Endothelial cell of umbilical vein (primary cell): ENCODE results near the gene DOCK4. TPM values are rescaled to one million over a fixed set of nuclear protein-coding genes. Genes with fewer than 3 reads are reported as not detected.

Source experiments
- BruUV-seq: library from RNA; stranded (reverse); fragments of 400-500 nt; replicated peaks from 2 replicates; lab custom pipeline; 2021; lab: Mats Ljungman, UMichigan
- CTCF ChIA-PET: fragments of 300-600, 350-600 bp; sonication (Branson Sonifier 250); formaldehyde crosslinking; loops from one replicate; lab custom pipeline; 2021; ENCODE audit warnings: antibody characterized with exemption, inconsistent platforms; lab: Charles Lee
- POLR2A ChIA-PET: fragments of 300-600, 350-600 bp; sonication (Branson Sonifier 250); formaldehyde crosslinking; loops from one replicate; lab custom pipeline; 2021; ENCODE audit warnings: antibody characterized with exemption, inconsistent platforms; lab: Charles Lee
- DNase-seq: peaks from one replicate; pipeline ENCODE4 v3.0.0-alpha.2; 2011; ENCODE audit warnings: low read depth, low spot score
- FAIRE-seq: peaks from 2 replicates; lab custom pipeline; 2011; peaks lifted over from hg19 to GRCh38; lab: Jason Lieb, UNC
- H2AFZ ChIP-seq: 2 replicates; pipeline ENCODE4 v1.6.0; 2012; ENCODE audit warnings: low read depth, low read length, control low read depth, inconsistent platforms
- H3K27ac ChIP-seq: 2 replicates; pipeline ENCODE4 v1.5.1; 2011; ENCODE audit warnings: low read depth, mild to moderate bottlenecking, control low read depth, low read length, moderate library complexity; ENCODE audit not compliant: insufficient read depth
- H3K27me3 ChIP-seq, 2 experiments: 2 replicates each; pipeline versions ENCODE4 v1.6.0 to v1.6.1; 2011; ENCODE audit warnings: low read length in 2 of 2, mixed read lengths in 1 of 2; ENCODE audit not compliant: control insufficient read depth in 2 of 2, insufficient read depth in 2 of 2
- H3K36me3 ChIP-seq, 2 experiments: 2 replicates in 1 of 2; 3 replicates in 1 of 2; pipeline ENCODE4 v1.5.1; 2011; ENCODE audit warnings: low read length in 2 of 2, mild to moderate bottlenecking in 1 of 2, moderate library complexity in 1 of 2; ENCODE audit not compliant: control insufficient read depth in 2 of 2, insufficient read depth in 2 of 2; ENCODE audit errors: extremely low read depth in 1 of 2
- H3K4me1 ChIP-seq: 3 replicates; pipeline ENCODE4 v1.5.1; 2011; ENCODE audit warnings: mild to moderate bottlenecking, low read length; ENCODE audit not compliant: control insufficient read depth, insufficient read depth; ENCODE audit errors: extremely low read depth
- H3K4me2 ChIP-seq: 2 replicates; pipeline ENCODE4 v1.6.1; 2011; ENCODE audit warnings: low read length, control low read depth, mixed read lengths; ENCODE audit not compliant: insufficient read depth
- H3K4me3 ChIP-seq, 3 experiments: fragments of 200-600 bp in 1 of 3; sonication (generic), shearing (Covaris generic) in 1 of 3; replicated peaks in 1 of 3; 2 replicates each; pipeline ENCODE4 v1.5.1; 2011 to 2016; ENCODE audit warnings: control low read depth in 3 of 3, low read length in 3 of 3, mild to moderate bottlenecking in 2 of 3, inconsistent platforms in 1 of 3, low read depth in 1 of 3, moderate library complexity in 1 of 3; ENCODE audit not compliant: insufficient read depth in 1 of 3
- H3K79me2 ChIP-seq: 2 replicates; pipeline ENCODE4 v1.6.0; 2012; ENCODE audit warnings: low read length, inconsistent platforms; ENCODE audit not compliant: control insufficient read depth, insufficient read depth
- H3K9ac ChIP-seq: replicated peaks from 2 replicates; pipeline ENCODE3; 2011; ENCODE audit warnings: low read length, control low read depth; ENCODE audit not compliant: insufficient read depth; ENCODE audit errors: extremely low read depth
- H3K9me1 ChIP-seq: replicated peaks from 3 replicates; pipeline ENCODE4 v1.6.0; 2011; ENCODE audit warnings: mild to moderate bottlenecking, low read length; ENCODE audit not compliant: control insufficient read depth, insufficient read depth; ENCODE audit errors: extremely low read depth
- H3K9me3 ChIP-seq: replicated peaks from 2 replicates; pipeline ENCODE4 v1.5.1; 2012; ENCODE audit warnings: low read length, inconsistent platforms; ENCODE audit not compliant: control insufficient read depth, insufficient read depth
- H4K20me1 ChIP-seq: replicated peaks from 2 replicates; pipeline ENCODE3; 2011; ENCODE audit warnings: mild to moderate bottlenecking, low read length; ENCODE audit not compliant: control insufficient read depth, insufficient read depth; ENCODE audit errors: extremely low read depth
- CTCF ChIP-seq, 2 donors: IDR thresholded peaks; 1 replicate in 1 of 2; 2 replicates in 1 of 2; pipeline ENCODE4 v1.5.1; 2011; ENCODE audit warnings: low read length in 2 of 2, mild to moderate bottlenecking in 2 of 2, moderate library complexity in 2 of 2, control low read depth in 1 of 2, inconsistent platforms in 1 of 2, low read depth in 1 of 2; ENCODE audit not compliant: insufficient read depth in 1 of 2; ENCODE audit errors: extremely low read depth in 1 of 2
- EZH2 ChIP-seq: IDR thresholded peaks from 2 replicates; pipeline ENCODE4 v1.6.1; 2012; ENCODE audit warnings: borderline replicate concordance, low read depth, mild to moderate bottlenecking, moderate library complexity, low read length, inconsistent platforms; ENCODE audit not compliant: severe bottlenecking
- FOS ChIP-seq: IDR thresholded peaks from 2 replicates; pipeline ENCODE4 v1.6.1; 2011; ENCODE audit warnings: mild to moderate bottlenecking, low read length, moderate library complexity, borderline replicate concordance; ENCODE audit not compliant: insufficient read depth
- GATA2 ChIP-seq: IDR thresholded peaks from 2 replicates; pipeline ENCODE4 v1.7.0; 2011; ENCODE audit warnings: low read depth, mild to moderate bottlenecking, moderate library complexity, mixed read lengths, low read length; ENCODE audit not compliant: insufficient read length, insufficient read depth
- JUN ChIP-seq: IDR thresholded peaks from 2 replicates; pipeline ENCODE4 v1.6.1; 2011; ENCODE audit warnings: borderline replicate concordance, low read depth; ENCODE audit not compliant: insufficient read length, insufficient read depth
- MAX ChIP-seq: IDR thresholded peaks from 2 replicates; pipeline ENCODE4 v1.6.1; 2011; ENCODE audit not compliant: insufficient read depth, insufficient read length
- MYC ChIP-seq: IDR thresholded peaks from one replicate; pipeline ENCODE4 v1.6.1; 2011; ENCODE audit warnings: mild to moderate bottlenecking, low read depth, low read length
- POLR2A ChIP-seq: IDR thresholded peaks from 2 replicates; pipeline ENCODE4 v1.6.1; 2012; ENCODE audit warnings: low read depth, mild to moderate bottlenecking, control low read depth, low read length
- dilution Hi-C: fragments of 300-500 bp; cut with MboI; formaldehyde crosslinking; loops from one replicate; pipeline ENCODE4 v1.15.0; 2019; ENCODE audit warnings: low sequenced_read_pairs; ENCODE audit not compliant: extremely low pct_ligation_motif_present
- intact Hi-C: fragments of 100-400 bp; cut with micrococcal nuclease; formaldehyde crosslinking; loops from one replicate; pipeline ENCODE4 v1.10.0; 2022
- polyA plus RNA-seq, 4 experiments: library from polyadenylated mRNA; depleted of rRNA in 3 of 4; stranded (reverse) in 3 of 4; unstranded in 1 of 4; fragments of >200 nt; gene quantifications; 2 replicates each; pipeline versions ENCODE4 v1.2.1 to v1.2.3, GENCODE V29; 2011 to 2012; ENCODE audit warnings: missing spikeins in 1 of 4
- total RNA-seq: library from RNA; stranded (reverse); gene quantifications from 2 replicates; pipeline ENCODE4 v1.2.3, GENCODE V29; 2021

The DOCK4 gene
- total and polyA plus RNA-seq, 2 donors (not counting 3 experiments of a cell fraction or from before 2014, with no cell fraction given) = 47.4 to 164 TPM

- H3K27me3 ChIP-seq = no peaks in the 10 kb centered on the region
- no peaks in the 10 kb centered on the region for H3K9me1 ChIP-seq
- H4K20me1 ChIP-seq = no peaks in the 10 kb centered on the region
- no peak overlapping the region for H3K4me3 ChIP-seq
- peaks cover 85% of the 10 kb centered on the region for H3K79me2 ChIP-seq
- H3K36me3 ChIP-seq = no peaks in the 10 kb centered on the region
- H3K4me1 ChIP-seq = peaks cover 49% of the 10 kb centered on the region
- H3K27ac ChIP-seq = peak overlapping the region; percentile 95
- intact Hi-C loops (loop anchor here (1.0 to 5.0 kb wide), 2 partner anchors 125 to 331 kb away; partner anchors contain the start of genes DOCK4 and ZNF277), dilution Hi-C loops (no loop called here)
- no TSS peak for BruUV-seq
- FAIRE-seq (no peak), DNase-seq (no peak)
- ChIA-PET POLR2A (no interaction called here), CTCF (interaction anchor here (1.1 to 3.8 kb wide), 2 partner anchors 12 to 328 kb away, joined by 3 to 16 read pairs; no protein-coding TSS in a partner anchor)
- peak overlapping the region; percentile 78 for H3K4me2 ChIP-seq
- H2AFZ ChIP-seq = no peak overlapping the region
- H3K9ac ChIP-seq = no peak overlapping the region
- no peaks in the 10 kb centered on the region for H3K9me3 ChIP-seq
- TF ChIP-seq CTCF (IDR thresholded peaks at IDR 0.05; ENCODE audit: extremely low read depth in 1 of 2, insufficient read depth in 1 of 2, low read depth in 1 of 2, low read length in 2 of 2) = no peak
- TF ChIP-seq GATA2 = no peak
- no peak for TF ChIP-seq MAX
- TF ChIP-seq MYC = no peak
- no peak for TF ChIP-seq JUN
- no peak for TF ChIP-seq POLR2A
- TF ChIP-seq FOS = no peak
- TF ChIP-seq EZH2 = no peak
These were observed 124.4 kb downstream of the DOCK4 start for GRCh38 chr7:112081778-112082177.
